HG02852 (cell line): ENCODE results near the gene ATP11C.

ENCODE experiments used
- ATAC-seq: cut with Tn5 transposase; IDR thresholded peaks from one replicate; pipeline ENCODE4 v1.9.1; 2021; ENCODE audit warnings: mild to moderate bottlenecking, moderate library complexity; ENCODE audit not compliant: unreplicated experiment

The ATP11C gene

DNA sequence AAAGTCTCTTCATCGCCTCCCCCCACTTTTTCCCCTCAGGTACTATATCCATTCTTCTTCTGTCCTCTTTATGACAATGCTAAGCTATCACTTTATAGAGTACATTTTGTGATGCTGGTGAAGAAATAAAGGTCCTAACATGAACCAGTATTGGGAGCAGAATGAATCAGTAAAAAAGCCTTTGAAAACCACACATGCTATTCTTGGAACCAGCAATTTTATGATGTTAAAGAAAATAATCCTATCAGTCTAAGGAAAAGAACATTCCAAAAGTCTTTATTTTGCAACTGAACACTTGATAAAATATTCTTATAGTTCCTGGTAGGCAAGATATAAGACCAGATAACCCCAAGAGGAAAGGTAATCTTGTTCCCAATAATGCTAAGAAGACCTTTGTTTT, 117.1 kb downstream of the ATP11C start:
- no peak for ATAC-seq

DNA sequence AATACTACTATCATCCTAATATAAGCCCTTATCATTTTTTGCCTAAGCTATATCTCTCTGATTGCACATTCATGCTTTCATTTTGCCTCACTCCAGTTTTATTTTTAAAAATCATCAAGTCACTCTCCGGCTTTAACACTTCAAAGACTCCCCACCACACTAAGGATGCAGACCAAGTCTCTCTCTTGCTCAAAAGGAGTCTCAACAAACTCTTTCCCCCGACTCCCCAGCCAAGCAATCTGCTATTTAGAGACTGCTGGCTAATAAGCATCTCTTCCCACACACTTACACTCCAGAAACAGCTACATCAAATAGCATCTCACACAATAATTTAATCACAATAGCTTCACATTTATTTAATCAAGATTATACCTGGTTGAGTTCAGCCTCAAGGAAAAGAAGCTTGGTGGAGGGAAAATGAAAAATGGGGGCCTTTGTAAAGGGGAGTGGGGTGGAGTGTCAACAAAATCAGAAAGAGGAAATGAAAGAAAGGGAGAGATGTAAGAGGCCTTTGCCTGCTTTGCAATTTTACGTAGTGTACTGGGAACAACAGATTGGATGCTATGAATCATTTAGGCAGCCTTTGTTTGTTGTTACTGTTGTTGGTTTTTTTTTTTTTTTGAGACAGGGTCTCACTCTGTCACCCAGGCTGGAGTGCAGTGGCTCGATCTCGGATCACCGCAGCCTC, 120.8 kb downstream of the ATP11C start:
- ATAC-seq: peak; percentile 81

DNA sequence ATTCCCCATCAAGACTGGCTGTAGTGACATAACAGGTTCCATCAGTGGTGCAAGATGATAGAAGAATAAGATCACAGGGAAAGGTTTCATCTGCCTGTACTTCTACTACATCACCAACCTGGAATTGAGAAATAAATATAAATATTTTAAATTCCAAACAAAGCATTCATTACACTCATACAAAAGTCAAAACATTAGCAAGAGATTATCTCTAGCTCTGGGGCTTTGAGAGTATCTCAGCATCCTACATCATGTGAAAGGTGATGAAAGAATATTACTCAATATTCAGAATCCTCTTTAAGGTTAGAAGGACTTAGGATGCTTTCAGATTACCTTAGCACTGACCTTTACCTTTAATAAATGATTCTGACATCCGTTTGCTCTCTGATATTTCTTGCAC, 128.4 kb downstream of the ATP11C start:
- no peak for ATAC-seq

DNA sequence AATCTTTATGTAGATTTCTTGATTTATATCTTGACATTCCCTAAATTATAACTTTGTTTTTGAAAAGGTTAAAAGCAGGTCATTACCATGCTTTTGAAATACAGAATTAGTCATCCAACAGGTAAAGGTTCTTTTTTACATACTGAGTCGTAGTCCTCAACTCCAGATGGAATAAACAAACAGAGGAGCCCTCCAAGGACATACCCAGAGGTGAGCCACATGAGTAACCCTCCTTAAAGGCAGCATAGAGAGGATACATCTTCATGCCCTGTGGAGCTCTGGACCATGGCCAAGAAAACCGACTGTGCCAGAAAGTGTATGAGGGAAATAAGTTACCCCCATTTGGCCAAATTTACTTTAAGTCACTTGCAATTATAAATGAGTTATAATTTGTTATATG, 129.6 kb downstream of the ATP11C start:
- no peak for ATAC-seq

DNA sequence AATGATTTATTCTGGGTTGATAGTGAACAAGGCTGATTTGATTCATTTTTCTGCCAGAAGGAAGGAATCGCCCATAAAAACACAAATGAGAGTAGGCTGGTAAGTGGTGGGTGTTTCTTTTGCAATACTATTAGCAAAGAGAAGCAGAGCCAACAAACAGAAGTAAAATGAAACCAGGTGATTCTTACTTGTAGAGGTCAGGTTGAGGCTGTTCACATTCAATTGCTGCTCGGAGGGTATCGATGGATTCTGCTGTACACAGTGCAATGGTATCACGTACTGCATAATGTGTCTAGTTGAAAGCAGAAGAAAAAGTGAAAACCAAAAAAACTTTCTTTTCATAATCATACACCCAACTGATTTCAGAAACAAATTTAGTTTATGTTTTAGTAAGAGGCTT, 130.8 kb downstream of the ATP11C start:
- no peak for ATAC-seq

DNA sequence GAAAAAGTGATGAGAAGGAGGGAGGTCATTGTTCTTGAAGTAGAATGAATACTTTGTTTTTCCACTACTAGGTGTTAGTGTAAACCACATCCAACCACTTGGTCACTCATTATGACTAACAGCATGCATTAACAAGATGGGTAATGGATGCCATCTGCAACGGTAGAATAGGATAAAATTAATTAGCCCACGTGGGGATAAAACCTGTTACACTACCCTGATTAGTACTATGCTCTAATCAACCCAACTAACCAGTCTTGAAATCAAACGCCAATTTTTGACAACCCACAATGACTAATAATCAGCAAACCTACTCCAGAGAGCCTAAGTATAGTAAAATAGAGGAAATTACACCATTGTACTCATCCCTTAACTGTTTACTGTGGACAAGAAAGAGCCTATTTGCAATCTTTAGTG, 131.4 kb downstream of the ATP11C start:
- ATAC-seq: no peak

DNA sequence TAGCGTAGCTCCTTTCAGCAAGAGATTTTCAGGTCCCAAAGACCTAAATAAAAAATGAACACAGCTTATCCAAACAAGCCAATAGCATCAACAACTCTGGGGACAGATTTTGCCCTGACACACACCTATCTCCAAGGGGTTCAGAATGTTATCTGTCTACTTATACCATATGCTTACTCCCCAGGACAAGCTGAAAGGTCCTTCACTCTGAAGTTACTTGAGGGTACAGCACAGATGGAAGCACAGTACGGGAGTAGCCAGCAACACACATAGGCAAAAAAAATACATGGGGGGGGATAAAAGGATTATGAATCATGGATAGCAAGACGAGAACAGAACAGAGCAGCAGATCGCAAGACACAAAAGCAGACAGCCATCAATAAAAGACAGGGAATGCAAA, 134.2 kb downstream of the ATP11C start:
- no peak for ATAC-seq

DNA sequence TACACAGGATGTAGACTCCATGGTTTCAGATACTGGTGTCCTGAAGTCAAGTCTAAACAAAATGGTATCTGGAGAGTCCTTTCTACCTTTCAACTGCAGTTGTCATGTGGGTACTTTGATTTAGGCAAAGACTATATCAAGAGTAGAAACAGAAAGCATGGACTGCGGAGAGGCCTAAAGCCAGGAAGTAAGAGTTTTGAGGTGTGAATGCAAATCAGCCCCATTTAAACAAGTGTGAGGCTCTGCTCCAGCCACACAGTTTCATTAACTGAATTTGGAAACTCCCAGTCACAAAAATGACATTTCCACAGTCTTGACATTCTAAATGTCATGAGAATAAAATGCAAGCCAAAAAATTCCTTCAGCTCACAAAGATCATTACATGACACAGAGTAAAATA, 137.7 kb downstream of the ATP11C start:
- ATAC-seq: peak; percentile 99

DNA sequence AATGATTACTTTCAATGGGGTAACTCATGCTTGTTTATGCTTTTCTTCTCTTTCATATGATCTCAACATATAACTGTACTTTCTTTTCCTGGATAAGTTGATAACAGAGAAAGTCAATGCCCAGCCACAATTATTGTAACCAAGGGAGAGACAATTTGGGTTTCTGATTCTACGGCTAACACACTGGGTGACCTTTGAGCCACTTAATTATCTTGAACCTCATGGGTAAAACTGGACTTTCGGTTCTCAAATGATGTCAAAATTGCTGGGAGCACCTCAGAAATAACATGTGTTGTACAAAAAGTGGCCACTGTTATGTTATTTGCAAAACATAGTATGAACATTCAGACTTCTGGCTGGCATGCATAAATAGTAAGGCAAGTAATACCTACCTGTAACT, 145.3 kb downstream of the ATP11C start:
- no peak for ATAC-seq

DNA sequence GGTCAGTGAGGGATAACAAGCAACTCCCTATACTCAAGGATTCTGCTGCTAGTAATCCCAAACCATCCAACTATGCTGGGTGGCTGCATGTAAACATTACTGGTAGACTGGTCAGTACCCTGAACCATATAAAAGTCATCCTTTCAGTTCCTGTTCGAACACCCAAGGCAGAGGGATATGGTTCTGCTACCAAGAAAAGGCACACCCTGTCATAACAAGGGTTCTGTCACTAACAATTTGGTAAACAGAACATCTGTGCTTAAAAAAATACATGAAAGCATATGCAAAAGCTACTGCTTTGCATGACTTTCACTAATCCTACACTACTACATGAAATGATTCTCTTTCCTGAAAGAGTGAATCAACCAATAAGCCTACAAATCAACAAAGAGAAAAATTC, 148.0 kb downstream of the ATP11C start:
- peak; percentile 97 for ATAC-seq

DNA sequence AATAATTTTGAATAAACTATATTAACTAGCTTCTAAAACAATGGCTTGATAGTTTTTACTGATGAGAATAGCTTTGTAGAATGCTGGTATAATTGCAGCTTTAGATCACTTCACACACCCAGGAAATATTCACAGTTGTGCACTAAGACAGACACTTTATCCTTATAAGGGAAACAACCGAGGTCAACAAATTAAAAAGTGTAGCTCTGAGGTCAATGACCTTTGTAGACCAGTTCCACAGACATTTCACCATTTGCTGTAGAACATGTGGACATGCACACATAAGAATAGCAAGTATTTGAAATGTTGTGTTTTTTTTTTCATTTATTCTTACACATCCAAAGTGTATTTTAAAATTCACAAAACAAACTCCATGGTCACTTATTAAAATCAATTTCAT, 148.9 kb downstream of the ATP11C start:
- ATAC-seq: no peak

DNA sequence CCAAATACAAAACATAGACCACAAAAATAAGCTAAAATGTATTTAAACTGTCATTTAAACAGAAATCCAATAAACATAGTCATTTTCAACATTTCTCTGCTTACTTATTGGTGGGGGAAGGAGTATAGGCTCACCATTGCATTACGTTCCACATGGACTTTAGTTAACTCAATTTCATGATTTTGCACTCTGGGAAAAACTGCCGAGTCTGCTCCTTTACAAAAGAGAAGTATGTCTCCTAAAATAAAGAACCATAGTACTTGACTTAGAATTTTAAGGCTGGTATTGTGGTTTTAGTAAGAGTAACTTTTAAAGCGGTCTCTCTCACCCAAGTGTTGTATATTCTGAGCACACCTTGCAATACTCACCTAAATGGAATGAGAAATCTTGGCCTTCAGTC, 149.8 kb downstream of the ATP11C start:
- ATAC-seq: no peak

DNA sequence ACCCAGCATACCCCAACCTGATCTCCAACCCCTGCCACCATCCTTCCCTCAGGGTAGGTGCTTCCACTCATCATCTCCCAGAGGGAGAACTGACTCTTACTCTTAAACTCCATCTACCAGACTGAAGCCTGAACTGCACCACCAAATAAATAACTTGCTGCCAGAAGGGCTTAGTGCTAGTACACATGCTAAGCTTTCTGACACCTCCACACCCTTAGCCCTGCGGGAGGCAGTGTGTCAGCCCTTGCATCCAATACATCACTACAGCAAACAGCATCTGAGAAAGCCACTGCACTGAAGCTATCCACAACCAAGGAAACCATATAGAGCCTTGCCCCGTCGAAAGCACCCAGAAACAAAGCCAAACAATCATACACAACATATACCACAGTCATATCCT, 156.3 kb downstream of the ATP11C start:
- ATAC-seq: no peak

DNA sequence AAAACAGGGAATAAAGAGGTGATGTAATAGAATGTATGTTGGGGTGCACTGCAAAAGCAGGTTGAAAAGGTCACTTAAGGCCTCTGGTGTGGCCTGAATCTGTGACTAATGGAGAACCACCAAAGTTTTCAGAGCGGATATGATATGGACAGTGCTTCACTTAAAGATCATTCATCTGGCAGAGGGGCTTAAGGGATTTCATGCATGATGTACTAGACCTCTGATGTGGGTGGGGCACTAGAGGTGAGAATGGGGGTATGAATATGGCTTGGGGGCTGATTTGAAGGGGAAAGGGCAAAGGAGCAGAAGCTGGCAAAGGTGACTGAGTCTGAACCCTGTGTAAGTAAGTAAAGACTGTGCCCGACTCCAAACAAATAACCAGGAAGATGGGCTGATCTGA, 162.5 kb downstream of the ATP11C start:
- ATAC-seq: no peak

DNA sequence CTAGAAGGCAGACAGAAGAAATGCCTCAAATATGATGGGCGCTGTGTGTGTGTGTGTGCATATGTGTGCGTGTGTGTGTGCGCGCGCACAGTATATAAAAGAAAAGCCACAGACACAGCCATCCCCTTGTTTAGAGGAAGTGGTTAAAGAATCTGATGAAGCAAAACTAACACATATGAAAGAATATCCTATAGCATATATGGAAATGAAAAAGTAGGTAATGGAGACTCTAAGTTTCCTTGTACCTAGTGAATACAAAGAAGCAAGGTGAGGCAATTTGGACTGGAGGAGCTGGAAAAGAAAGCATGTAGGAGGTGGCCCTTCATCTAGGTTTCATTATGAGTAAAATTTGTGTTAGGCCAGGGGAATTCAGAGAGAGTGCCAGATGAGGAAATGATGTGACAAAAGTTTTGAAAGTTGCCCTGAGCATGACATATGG, 166.3 kb downstream of the ATP11C start:
- peak; percentile 61 for ATAC-seq

DNA sequence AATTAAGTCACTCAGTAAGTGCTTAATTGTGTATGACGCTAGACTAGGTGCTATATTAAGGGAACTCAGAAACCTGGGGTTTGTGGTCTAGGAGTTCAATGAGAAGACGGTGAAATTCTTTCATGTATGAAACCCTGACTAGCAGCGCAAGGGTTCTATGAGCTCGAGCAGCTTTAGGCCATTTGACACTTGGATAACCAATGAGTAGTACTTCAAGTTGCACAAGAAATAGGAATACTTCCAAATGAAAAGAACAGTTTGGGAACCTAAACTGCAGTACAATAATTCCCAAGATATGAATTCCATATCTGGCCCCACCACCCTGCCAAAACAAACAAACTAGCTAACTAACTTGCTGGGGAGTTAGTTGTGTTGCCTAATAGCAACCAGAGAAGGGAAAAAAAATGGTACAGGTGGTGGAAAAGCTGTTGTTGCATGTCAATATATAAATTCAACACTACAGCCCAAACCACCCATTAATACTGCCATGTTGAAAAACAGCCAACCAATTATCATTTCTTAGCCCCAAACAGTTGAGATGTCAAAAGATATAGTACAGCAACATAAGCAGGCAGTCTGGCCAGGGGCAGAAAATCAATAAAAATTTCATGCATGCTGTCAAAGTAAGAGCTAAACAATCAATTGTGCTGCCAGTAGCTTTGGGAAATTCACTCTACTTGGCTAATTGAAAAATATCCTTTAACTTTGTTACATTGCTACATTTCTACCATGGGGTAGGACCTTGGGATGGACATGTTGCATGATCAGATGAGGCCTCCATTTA, 170.3 kb downstream of the ATP11C start:
- ATAC-seq: peak; percentile 63

DNA sequence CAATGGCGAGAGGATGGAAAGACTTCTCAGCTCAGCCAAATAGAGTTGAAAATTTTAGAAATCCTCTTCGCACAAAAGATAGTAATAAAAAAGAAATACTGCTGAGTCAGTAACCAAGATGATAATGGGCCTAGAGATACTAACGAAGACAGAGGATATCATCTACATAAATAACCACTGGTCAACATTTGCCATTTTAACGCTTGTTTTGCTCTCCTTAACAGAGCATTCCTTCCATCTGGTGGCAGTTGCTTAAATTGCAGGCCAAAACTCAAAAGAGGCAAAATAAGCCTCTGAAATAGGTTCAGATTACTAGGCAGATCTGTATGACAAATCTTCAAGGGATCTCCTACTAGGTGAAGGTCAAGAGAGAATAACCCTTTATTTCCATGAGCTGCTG, 173.2 kb downstream of the ATP11C start:
- ATAC-seq: no peak

DNA sequence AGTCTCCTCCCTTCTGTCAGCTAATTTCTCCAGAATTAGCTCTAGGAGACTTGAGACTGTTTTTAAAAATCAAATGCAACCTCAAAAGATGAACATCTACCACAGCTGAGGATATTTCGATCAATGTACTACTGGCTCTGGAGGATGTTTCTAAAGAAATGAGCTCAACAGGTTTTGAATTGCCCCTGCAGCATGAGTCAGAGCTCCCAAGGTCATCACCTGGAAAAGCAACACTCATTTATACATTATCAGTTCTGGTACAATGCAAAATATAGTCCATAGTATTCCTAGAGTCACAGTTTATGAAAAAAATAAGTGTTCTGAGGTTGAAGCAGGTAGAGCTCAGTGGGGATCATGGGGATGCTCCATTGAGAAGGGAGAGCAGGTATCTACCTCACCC, 174.0 kb downstream of the ATP11C start:
- ATAC-seq: no peak

DNA sequence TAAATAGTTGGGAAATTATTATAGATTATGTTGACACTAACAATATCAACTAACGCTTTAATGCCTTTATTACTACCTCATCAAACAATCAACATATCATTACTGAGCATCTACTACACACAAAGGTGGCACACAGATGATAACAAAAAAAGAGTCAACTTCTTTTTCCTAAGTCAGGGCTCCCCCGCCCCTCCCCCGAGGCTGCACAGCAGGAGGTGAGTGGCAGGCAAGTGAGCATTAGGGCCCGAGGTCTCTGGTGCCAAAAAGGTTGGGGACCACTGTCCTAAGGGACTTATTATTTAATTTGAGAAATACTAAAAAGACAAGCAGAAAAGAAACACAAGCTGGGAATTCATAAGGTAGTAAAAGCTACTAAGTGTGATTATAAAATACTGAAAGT, 174.6 kb downstream of the ATP11C start:
- ATAC-seq: no peak

DNA sequence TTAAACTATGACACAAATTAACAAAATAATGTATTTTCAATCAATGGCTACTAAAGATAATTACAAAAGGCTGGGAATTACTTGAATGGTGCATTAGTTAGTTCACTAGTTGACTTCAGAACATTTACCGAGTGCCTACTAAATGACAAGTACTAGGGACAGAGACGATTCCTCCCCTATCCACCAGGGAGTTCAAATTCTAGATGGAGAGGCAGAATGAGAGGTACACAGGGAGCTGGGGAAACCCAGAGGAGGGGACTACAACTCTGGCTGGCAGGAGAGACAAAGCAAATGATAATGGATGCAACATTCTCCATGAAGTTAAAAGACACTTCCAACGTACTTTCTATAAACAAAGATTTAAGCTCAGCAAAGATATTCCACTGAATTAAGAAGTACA, 181.8 kb downstream of the ATP11C start:
- ATAC-seq: no peak

DNA sequence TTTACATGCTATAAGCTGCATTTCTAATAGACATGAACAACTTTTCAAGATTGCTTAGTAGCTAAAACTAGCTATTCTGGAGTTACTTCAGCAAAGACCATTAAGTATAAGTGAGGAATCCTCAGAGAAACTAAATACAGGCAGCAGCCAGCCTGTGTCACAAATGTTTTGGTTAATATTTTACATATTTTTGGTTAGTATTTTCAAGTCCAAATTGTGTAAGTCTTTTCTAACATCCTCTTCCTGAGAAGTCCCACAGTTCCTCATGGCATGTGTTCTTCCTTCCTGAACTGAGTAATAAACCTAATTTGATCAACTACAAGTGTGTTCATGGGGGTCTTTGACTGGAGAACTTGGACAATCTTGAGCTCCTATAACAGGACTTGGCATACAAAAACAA, 182.5 kb downstream of the ATP11C start:
- ATAC-seq: no peak

DNA sequence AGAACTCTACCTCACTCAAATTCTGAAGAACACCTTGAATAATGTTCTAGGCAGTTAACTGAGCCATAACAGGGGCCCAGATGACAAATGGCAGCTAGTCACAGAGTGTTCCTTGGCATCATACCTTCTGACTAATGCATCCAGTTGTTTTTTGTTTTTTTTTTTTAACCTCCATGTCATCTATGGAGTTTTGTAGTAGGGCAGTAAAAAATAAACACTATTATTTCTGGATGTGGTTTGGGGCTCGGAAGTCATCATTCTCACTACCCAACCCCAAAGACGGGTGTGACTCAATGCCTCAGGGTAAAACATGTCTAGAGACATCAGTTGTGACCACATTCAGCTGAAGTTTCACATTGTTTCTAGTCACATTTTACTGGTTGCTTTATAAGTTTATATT, 193.7 kb downstream of the ATP11C start:
- peak; percentile 91 for ATAC-seq

DNA sequence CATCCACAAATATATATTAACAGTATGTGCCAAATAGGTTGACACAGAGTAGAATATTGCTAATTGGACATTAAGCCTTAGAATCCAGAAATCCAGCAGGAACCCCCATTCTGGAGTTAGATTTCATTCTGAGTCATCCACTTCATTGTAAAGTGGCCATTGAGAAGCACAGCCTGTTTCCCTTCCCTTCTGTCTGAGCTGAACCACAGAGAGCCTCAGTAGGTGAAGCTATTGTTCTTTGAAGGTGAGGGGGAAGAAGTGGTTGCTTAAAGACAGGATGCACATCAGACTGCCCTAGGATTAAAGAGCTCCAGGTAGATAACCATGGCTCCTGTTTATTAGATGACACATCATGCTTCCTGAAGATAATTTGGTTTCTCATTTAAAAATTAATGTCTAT, 194.3 kb downstream of the ATP11C start:
- ATAC-seq: no peak
